Kidney epithelial cell (primary cell): ENCODE results near the gene NUBP2. TPM values are rescaled to one million over a fixed set of nuclear protein-coding genes. Genes with fewer than 3 reads are reported as not detected.
A peak's percentile ranks its signal among the peaks of the same experiment; 100 is the strongest.

ENCODE experiments used
- DNase-seq: peaks from one replicate; pipeline ENCODE4 v3.0.0-alpha.2; 2010; ENCODE audit warnings: low read depth
- H3K27me3 ChIP-seq: 2 replicates; pipeline ENCODE4 v1.6.0; 2011; ENCODE audit warnings: low read length; ENCODE audit not compliant: control insufficient read depth, insufficient read depth
- H3K36me3 ChIP-seq: 2 replicates; pipeline ENCODE4 v1.5.1; 2011; ENCODE audit warnings: low read length; ENCODE audit not compliant: control insufficient read depth, insufficient read depth
- H3K4me3 ChIP-seq: 2 replicates; pipeline ENCODE4 v1.5.1; 2011; ENCODE audit warnings: low read depth, mild to moderate bottlenecking, control low read depth, low read length
- CTCF ChIP-seq: IDR thresholded peaks from 2 replicates; pipeline ENCODE4 v1.5.1; 2011; ENCODE audit warnings: mild to moderate bottlenecking, moderate library complexity, low read length, control low read depth, inconsistent platforms; ENCODE audit not compliant: insufficient read depth, poor library complexity, severe bottlenecking
- total RNA-seq: library from RNA; depleted of rRNA; stranded (reverse); fragments of >200 nt; gene quantifications from 2 replicates; pipeline ENCODE4 v1.2.3, GENCODE V29; 2015

The NUBP2 gene
- total RNA-seq, 1 donor from 2014 or later, result 187 TPM

- Histone ChIP-seq H3K4me3 (no peak overlapping the region), H3K27me3 (no peaks in the 10 kb centered on the region), H3K36me3 (no peaks in the 10 kb centered on the region)
- no peak for TF ChIP-seq CTCF
- no peak for DNase-seq
These were observed 20.4 kb upstream of the NUBP2 start for GRCh38 chr16:1762196-1762878.

- no peak overlapping the region for H3K4me3 ChIP-seq
- peaks cover 2% of the 10 kb centered on the region for H3K36me3 ChIP-seq
- no peaks in the 10 kb centered on the region for H3K27me3 ChIP-seq
- no peak for TF ChIP-seq CTCF
- DNase-seq, result no peak
These were observed 19.8 kb upstream of the NUBP2 start for GRCh38 chr16:1762879-1763520.

- no peak for DNase-seq
- no peaks in the 10 kb centered on the region for H3K27me3 ChIP-seq
- peaks cover 2% of the 10 kb centered on the region for H3K36me3 ChIP-seq
- no peak overlapping the region for H3K4me3 ChIP-seq
- peak; percentile 75 for TF ChIP-seq CTCF
These were observed 18.9 kb upstream of the NUBP2 start for GRCh38 chr16:1763521-1764511.

GRCh38 chr16:1764971-1765370 lies 17.8 kb upstream of the NUBP2 start:
- DNase-seq, result no peak
- TF ChIP-seq CTCF, result no peak
- Histone ChIP-seq H3K36me3 (peaks cover 2% of the 10 kb centered on the region), H3K27me3 (no peaks in the 10 kb centered on the region), H3K4me3 (no peak overlapping the region)

GRCh38 chr16:1765826-1766225 lies 16.9 kb upstream of the NUBP2 start:
- no peak for DNase-seq
- peaks cover 2% of the 10 kb centered on the region for H3K36me3 ChIP-seq
- H3K27me3 ChIP-seq, result no peaks in the 10 kb centered on the region
- no peak for TF ChIP-seq CTCF
- H3K4me3 ChIP-seq, result no peak overlapping the region
